HG03460 (cell line): Measurements from ENCODE around the gene CDH9.
"Not testable (repeated sequence)": the region's sequence is repeated elsewhere in the genome, so short reads cannot be mapped to it uniquely, and the experiment has no call there.

Experiments used
- ATAC-seq: cut with Tn5 transposase; IDR thresholded peaks from one replicate; pipeline ENCODE4 v1.9.1; 2021; ENCODE audit not compliant: unreplicated experiment

The CDH9 gene

DNA sequence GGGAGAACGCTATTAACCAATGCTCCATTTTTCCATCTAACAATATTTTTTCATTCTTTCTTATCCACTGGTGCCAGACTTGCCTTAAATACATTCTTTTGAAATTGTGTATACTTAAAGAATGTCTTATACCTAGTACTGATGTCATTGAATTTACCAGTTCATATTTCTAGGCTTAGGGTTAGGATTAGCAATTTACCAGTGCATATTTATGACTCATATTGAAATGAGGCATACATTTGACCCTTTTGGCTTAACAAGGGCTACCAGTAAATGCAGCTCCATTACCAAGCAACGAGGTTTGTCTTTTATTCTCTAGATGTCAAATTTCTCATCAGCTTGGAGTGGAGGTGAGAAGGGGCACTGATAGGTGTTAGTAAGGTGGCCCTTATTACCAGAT lies 89.5 kb downstream of the CDH9 start:
- no peak for ATAC-seq

- ATAC-seq = no peak
Measured at GRCh38 chr5:26945901-26946300, 92.5 kb downstream of the CDH9 start.

GRCh38 chr5:26942481-26942880 lies 95.9 kb downstream of the CDH9 start:
- ATAC-seq = no peak

DNA sequence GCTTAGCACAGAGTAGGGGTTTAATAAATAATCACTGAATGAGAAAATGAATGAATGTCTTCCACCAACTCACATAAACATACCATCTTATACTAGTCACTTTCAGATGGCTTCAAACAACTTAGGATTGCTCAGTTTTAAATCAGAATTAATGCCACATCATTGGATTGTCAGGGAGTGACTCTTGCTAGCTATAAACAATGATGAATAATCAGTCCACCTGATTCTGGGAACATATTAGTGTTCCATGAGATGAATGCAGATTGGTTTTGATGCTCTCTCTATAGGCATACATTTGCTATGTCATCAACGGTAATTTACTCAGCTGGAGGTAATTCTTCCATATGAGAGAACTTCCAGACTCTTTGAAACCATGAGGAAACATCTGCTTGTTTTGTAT lies 97.4 kb downstream of the CDH9 start:
- no peak for ATAC-seq

- no peak for ATAC-seq
Measured at GRCh38 chr5:26932238-26932637, 106.1 kb downstream of the CDH9 start.

DNA sequence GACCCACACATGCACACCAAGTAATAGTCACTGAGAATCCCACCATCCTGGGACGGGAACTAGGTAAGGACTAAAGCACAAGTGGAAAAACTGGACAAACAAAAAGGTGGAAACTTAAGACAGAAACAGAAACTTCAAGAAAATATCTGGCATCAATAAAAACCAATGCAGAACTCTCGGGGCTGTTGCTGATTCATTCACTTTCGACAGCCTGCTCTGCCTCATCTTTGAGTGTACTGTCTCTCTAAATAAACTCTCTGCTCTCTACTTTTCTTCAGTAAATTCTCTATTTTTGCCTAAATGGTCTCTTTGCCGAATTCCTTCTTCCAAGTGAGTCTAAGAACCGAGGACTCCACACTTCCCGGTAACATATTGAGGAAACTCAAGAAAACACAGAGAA lies 116.9 kb downstream of the CDH9 start:
- ATAC-seq = no peak

- no peak for ATAC-seq
Measured at GRCh38 chr5:26903469-26903868, 134.9 kb downstream of the CDH9 start.

GRCh38 chr5:26894719-26895263 lies 143.6 kb downstream of the CDH9 start:
- no peak for ATAC-seq

GRCh38 chr5:26893078-26893477 lies 145.3 kb downstream of the CDH9 start:
- ATAC-seq = no peak

DNA sequence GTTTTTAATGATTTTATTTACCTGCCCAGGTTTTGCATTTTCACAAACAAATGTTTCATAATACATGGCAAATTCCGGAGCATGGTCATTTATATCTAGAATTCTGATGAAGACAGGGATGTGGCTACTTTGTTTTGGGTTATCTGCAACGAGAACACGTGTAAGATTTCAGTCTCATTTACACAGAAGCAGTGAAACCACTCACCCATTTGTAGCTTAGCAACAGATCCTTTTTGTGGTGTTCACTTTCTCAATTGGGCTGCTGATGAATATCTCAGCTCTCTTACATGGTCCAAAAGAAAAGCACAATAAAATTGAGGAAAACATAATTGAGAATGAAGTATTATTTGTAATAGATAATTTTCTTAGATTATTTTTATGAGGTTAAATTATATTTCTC lies 148.6 kb downstream of the CDH9 start:
- ATAC-seq = no peak

DNA sequence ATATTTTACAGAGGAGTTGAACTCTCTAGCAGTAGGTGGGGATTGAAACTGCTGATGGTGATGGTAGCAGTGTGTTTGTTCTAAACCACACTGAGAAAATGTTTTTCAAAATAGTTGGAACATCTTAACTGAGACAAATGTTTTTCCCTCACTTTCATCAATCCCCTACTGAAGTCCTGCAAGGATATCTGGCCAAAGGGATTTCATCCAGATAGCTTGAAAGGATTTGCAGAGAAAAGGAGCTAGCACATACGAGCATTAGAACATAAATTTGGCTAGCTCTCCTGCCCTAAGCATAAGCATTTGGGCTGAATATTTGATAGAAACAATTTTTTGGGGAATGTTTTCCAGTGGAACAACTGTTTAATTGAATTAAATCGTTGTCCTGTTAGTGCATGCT lies 153.9 kb downstream of the CDH9 start:
- no peak for ATAC-seq

- no peak for ATAC-seq
Measured at GRCh38 chr5:26883375-26883774, 155.0 kb downstream of the CDH9 start.

DNA sequence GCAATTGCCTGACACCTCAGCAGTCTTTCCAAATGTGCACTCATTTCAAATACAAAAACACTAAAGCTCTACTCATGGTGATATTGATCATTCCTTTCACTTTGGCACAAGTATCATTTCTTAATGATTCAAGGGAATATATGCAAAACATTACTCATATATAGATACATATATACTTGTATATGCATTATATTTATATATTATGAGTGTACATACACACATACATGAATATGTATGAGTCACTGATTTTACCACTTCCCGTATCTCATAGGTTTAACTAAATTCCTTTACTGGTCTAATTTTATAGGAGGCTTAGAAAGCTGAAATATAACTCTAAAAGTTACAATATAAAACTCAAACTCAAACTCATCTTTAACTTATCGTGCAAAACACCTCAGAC lies 156.5 kb downstream of the CDH9 start:
- ATAC-seq = no peak

- ATAC-seq = no peak
Measured at GRCh38 chr5:26877154-26877553, 161.2 kb downstream of the CDH9 start.

GRCh38 chr5:26872337-26872736 lies 166.0 kb downstream of the CDH9 start:
- no peak for ATAC-seq

DNA sequence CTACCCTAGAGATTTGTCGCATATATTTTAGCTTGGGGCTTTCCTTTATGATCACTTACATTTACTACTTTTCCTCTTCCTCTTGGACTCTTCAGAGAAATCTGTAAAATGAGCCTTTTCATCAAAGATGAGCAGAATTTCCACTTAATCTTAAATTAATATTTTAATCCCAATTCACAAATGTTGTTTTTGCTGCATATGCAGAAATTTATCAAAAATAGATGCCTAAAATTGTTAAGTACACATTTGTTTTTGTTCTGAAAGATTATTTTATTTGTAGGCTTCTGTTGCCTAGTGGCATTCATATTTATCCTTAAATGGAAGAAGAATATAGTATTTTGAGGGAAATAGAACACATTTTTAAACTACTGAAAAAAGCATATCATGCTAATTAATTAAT lies 168.6 kb downstream of the CDH9 start:
- no peak for ATAC-seq

GRCh38 chr5:26868504-26868903 lies 169.9 kb downstream of the CDH9 start:
- no peak for ATAC-seq

DNA sequence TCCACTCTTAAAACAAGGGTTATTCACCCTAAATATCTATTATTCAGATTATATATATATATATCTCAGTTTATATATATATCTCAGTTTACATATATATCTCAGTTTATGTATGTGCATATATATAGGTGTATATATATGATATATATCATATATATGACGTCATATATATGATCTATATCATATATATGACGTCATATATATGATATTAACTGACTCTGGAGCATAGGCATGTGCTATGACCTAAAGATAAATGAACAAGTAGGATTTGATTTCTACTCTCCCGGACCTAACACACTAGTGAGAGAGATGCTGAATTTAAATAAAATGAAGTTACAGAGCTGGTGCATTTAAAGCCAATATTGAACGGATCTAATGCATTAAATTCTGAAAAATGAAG lies 174.3 kb downstream of the CDH9 start:
- no peak for ATAC-seq

DNA sequence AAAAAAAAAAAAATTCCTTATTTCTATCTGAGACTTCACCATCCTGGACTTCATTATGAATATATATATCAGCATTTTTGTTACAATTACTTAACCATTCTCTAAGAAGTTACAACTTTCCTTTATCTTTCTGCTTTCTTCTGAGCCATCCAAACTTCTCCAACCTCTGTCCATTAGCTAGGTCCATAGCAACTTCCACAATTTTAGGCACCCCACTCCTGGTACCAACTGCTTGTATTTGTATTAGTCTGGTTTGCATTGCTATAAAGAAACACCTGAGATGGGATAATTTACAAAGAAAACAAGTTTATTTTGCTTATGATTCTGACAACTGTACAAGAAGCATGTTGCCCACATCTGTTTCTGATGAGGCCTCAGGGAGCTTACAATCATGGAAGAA lies 182.1 kb downstream of the CDH9 start:
- ATAC-seq = no peak

- not testable (repeated sequence) for ATAC-seq
Measured at GRCh38 chr5:26852450-26852849, 185.9 kb downstream of the CDH9 start.

GRCh38 chr5:26847041-26847736 lies 191.2 kb downstream of the CDH9 start:
- ATAC-seq = no peak

- no peak for ATAC-seq
Measured at GRCh38 chr5:26843677-26844076, 194.7 kb downstream of the CDH9 start.

DNA sequence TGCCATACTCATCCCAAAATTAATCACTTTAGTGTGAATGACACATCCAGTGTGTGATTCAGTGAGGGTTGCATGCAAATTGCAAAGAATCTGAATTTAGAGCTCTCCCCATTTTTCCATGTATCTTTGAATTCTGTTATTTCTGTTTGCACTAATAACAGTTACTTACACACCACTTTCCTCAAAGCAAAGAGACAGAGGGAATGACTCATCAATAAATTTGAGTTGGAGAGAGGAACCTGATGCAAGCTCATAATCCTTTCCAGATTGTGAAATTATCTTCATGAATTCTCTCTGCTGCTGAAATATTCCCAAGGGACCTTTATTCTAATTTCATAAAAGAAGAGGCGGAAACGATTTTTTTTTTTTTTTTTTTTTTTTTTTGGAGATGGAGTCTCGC lies 204.8 kb downstream of the CDH9 start:
- ATAC-seq = no peak
